GM12874 (cell line): ENCODE measurements around the gene DIRAS1.

Source experiments
- TF ChIP-seq, protein P1 (sequence below): IDR thresholded peaks from 2 replicates; pipeline ENCODE4 v1.5.1; 2011; ENCODE audit warnings: low read depth, mild to moderate bottlenecking, control low read depth, low read length, moderate library complexity; ENCODE audit not compliant: insufficient read depth

The DIRAS1 gene

DNA sequence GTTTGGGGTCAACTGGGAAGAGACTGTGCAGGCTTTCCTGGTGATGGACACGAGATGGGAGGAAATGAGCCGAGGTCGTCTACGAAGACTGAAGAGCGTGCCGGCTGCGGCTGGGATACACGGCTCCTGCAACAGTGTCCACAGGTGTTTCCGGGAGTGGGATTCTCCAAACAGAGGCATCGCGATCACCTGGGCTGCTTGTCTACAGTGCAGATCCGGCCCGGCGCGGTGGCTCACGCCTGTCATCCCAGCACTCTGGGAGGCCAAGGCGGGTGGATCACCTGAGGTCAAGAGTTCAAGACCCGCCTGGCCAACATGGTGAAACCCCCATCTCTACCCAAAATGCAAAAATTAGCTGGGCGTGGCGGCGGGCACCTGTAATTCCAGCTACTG lies 30.3 kb upstream of the DIRAS1 start:
- TF ChIP-seq, protein P1, sequence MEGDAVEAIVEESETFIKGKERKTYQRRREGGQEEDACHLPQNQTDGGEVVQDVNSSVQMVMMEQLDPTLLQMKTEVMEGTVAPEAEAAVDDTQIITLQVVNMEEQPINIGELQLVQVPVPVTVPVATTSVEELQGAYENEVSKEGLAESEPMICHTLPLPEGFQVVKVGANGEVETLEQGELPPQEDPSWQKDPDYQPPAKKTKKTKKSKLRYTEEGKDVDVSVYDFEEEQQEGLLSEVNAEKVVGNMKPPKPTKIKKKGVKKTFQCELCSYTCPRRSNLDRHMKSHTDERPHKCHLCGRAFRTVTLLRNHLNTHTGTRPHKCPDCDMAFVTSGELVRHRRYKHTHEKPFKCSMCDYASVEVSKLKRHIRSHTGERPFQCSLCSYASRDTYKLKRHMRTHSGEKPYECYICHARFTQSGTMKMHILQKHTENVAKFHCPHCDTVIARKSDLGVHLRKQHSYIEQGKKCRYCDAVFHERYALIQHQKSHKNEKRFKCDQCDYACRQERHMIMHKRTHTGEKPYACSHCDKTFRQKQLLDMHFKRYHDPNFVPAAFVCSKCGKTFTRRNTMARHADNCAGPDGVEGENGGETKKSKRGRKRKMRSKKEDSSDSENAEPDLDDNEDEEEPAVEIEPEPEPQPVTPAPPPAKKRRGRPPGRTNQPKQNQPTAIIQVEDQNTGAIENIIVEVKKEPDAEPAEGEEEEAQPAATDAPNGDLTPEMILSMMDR: no peak

DNA sequence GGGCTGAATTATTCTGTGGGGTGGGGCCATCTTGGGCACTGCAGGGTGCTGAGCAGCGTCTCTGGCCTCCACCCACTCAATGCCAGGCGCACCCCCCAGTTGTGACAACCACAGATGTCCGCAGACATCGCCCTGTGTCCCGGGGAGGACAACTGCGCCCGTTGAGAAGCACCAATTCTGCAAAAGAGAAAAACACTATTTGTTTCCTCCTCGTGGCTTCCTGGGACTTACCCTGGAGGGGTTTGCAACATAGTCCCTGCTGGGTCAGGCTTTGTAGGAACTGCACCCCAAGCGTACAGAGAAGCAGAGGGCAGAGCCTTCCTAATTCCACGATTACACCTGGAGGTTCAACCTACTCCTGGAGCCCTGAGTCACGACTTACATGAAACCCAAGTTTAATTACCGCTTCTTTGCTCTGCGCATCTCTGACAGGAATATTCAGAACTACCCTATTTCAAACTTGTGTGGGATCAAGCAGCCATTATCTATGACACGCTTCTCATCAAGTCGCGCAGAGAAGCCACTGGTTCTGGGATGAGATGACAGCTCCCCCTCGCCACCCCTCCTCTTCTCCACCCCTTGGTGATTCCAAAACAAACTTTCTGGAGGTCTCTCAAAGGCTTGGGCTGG lies 29.8 kb upstream of the DIRAS1 start:
- TF ChIP-seq, protein P1: no peak

DNA sequence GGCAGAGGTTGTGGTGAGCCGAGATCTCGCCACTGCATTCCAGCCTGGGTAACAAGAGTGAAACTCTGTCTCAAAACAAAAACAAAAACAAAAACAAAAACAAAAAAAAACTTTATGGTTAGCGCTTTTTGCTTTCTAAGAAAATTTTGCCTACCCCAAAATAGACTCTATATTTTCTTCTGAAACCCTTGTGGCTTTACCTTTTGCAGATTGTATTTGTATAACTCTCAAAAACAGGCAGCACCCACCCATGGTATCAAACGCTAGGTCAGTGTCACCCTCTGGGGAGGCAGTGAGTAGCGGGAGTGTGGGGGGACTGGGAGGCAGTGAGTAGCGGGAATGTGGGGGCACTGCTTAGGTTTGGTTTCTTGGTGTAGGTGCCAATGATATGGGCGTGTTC lies 26.2 kb upstream of the DIRAS1 start:
- TF ChIP-seq, protein P1: no peak

DNA sequence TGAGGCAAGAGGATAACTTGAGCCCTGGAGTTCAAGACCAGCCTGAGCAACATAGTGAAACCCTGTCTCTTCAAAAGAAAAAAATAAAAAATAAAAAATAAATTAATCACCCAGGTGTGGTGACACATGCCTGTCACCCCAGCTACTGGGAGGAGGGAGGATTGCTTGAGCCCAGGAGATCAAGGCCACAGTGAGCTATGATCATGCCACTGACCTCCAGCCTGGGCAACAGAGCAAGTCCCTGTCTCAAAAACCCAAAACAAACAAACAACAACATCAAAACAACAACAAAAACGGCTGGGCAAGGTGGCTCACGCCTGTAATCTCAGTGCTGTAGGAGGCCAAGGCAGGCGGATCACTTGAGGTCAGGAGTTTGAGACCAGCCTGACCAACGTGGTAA lies 22.9 kb upstream of the DIRAS1 start:
- TF ChIP-seq, protein P1: no peak

DNA sequence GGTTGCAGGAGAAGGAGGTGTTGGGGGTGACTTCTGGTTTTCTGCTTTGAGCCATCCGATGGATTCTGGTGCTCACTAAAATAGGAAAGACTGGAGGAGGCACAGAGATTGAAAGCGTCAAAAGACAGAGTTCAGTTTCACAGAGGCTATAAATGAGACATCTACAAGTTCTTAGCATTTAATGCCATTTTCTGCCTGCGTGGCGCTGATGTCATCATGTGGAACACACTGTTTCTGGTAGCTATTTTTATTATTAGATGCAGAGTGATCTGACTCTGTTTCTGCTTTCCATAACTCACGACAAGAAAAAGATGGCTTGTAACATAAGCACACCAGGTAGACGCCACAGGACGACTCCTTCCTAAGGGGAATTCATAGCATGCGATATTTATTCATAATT lies 21.9 kb upstream of the DIRAS1 start:
- TF ChIP-seq, protein P1: no peak

DNA sequence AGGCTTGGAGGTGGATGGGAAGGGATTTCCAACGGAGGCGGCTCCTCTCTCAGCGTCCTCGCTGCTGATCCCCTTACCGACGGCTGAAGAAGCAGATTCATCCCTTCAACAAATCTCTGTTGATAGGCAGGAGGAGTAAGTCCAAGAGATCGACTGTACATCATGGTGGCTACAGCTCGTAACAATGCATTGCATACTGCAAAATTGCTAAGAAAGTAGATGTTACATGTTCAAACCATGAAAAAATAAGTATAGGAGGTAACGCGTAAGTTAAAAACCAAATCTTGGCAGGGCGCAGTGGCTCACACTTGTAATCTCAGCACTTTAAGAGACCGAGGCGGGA lies 19.1 kb upstream of the DIRAS1 start:
- TF ChIP-seq, protein P1: no peak

DNA sequence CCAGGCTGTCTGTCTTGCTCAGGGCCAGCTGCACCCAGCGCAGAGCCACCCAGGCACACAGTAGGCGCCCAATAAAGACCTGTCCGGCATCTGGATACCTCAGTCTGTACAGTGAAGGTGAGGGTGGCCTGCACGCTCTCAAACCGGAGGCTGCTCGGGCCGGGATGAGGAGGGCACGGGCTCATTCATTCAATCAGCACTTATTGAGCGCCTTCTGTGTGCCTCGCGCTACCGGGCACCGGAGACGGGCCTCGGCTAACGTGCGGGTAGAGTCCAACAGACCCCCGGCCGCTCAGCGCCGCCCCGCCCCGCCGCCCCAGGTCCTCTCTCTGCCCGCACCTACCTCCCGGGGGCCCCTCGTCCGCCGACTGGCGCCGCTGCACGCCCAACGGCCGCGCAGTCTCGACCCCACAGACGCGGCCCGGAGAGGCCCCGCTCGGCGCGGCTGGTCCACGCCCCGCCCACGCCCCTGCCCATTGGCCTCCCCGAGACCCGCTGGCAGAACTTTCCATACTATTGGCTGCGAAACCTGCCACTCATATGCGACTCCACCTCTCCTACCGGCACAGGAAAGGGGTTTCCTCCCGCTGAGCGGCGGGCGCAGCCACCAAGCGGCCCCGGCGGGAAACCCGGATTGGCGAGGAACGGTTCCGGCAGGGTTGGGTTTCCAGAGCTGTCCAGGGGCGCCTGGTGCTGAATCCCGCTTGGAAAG lies 18.6 kb upstream of the DIRAS1 start, which contains the start of gene SLC39A3:
Gene SLC39A3 (minus strand): TSS at position 416 of the 712 bp plus-strand sequence. CDS start 2,760 bp downstream, outside the sequence.
- TF ChIP-seq, protein P1: no peak
